Measurements from ENCODE around the gene WAPL. TPM values are rescaled to one million over a fixed set of nuclear protein-coding genes. Genes with fewer than 3 reads are reported as not detected.

The WAPL gene
- total and polyA plus RNA-seq, 2 of the 13 experiments (the other 11 are each of a cell fraction or from before 2014, with no cell fraction given) = 13.2 to 43.5 TPM

DNA sequence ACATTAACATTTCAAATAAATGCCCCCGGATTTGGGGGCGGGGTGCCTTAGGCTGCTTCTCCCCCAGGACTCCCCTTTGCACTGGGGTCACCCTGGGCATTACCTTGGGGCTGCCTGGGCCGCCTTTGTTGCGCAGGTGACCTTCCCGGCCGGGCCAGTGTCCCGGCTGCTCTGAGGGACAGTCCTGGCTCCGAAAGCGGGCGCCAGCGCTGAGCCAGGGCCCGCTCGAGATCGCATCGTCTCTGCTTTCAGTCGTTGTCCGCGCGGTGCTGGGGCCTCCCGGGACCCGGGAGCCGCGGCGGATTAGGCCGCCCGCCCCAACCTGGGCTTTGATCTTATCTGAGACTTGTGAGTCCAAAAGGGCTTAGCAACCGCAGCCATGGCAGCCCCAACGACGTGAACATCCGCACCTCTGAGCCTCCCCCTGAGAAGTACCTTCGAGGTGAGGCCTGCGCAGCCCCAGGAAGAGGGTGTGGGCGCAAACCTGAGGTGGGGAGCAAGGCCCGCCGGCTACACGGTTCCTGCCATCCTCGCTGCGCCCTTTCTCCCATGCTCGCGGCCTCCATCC is 14.8 kb upstream of the WAPL start (continued):
- TF ChIP-seq, protein P1, sequence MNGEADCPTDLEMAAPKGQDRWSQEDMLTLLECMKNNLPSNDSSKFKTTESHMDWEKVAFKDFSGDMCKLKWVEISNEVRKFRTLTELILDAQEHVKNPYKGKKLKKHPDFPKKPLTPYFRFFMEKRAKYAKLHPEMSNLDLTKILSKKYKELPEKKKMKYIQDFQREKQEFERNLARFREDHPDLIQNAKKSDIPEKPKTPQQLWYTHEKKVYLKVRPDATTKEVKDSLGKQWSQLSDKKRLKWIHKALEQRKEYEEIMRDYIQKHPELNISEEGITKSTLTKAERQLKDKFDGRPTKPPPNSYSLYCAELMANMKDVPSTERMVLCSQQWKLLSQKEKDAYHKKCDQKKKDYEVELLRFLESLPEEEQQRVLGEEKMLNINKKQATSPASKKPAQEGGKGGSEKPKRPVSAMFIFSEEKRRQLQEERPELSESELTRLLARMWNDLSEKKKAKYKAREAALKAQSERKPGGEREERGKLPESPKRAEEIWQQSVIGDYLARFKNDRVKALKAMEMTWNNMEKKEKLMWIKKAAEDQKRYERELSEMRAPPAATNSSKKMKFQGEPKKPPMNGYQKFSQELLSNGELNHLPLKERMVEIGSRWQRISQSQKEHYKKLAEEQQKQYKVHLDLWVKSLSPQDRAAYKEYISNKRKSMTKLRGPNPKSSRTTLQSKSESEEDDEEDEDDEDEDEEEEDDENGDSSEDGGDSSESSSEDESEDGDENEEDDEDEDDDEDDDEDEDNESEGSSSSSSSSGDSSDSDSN (CRISPR knock-in tag; IDR thresholded peaks at IDR 0.05) = no peak
- no peak for TF ChIP-seq MED1 (CRISPR knock-in tag; IDR thresholded peaks at IDR 0.05)
- TF ChIP-seq, protein P2, sequence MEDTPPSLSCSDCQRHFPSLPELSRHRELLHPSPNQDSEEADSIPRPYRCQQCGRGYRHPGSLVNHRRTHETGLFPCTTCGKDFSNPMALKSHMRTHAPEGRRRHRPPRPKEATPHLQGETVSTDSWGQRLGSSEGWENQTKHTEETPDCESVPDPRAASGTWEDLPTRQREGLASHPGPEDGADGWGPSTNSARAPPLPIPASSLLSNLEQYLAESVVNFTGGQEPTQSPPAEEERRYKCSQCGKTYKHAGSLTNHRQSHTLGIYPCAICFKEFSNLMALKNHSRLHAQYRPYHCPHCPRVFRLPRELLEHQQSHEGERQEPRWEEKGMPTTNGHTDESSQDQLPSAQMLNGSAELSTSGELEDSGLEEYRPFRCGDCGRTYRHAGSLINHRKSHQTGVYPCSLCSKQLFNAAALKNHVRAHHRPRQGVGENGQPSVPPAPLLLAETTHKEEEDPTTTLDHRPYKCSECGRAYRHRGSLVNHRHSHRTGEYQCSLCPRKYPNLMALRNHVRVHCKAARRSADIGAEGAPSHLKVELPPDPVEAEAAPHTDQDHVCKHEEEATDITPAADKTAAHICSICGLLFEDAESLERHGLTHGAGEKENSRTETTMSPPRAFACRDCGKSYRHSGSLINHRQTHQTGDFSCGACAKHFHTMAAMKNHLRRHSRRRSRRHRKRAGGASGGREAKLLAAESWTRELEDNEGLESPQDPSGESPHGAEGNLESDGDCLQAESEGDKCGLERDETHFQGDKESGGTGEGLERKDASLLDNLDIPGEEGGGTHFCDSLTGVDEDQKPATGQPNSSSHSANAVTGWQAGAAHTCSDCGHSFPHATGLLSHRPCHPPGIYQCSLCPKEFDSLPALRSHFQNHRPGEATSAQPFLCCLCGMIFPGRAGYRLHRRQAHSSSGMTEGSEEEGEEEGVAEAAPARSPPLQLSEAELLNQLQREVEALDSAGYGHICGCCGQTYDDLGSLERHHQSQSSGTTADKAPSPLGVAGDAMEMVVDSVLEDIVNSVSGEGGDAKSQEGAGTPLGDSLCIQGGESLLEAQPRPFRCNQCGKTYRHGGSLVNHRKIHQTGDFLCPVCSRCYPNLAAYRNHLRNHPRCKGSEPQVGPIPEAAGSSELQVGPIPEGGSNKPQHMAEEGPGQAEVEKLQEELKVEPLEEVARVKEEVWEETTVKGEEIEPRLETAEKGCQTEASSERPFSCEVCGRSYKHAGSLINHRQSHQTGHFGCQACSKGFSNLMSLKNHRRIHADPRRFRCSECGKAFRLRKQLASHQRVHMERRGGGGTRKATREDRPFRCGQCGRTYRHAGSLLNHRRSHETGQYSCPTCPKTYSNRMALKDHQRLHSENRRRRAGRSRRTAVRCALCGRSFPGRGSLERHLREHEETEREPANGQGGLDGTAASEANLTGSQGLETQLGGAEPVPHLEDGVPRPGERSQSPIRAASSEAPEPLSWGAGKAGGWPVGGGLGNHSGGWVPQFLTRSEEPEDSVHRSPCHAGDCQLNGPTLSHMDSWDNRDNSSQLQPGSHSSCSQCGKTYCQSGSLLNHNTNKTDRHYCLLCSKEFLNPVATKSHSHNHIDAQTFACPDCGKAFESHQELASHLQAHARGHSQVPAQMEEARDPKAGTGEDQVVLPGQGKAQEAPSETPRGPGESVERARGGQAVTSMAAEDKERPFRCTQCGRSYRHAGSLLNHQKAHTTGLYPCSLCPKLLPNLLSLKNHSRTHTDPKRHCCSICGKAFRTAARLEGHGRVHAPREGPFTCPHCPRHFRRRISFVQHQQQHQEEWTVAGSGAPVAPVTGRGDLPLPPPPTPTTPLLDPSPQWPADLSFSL (CRISPR knock-in tag; IDR thresholded peaks at IDR 0.05) = no peak
- TF ChIP-seq ZKSCAN8 (CRISPR knock-in tag; IDR thresholded peaks at IDR 0.05; ENCODE audit: borderline replicate concordance) = no peak
- no peak for TF ChIP-seq ZNF547 (CRISPR knock-in tag; IDR thresholded peaks at IDR 0.05)
- TF ChIP-seq, protein P3, sequence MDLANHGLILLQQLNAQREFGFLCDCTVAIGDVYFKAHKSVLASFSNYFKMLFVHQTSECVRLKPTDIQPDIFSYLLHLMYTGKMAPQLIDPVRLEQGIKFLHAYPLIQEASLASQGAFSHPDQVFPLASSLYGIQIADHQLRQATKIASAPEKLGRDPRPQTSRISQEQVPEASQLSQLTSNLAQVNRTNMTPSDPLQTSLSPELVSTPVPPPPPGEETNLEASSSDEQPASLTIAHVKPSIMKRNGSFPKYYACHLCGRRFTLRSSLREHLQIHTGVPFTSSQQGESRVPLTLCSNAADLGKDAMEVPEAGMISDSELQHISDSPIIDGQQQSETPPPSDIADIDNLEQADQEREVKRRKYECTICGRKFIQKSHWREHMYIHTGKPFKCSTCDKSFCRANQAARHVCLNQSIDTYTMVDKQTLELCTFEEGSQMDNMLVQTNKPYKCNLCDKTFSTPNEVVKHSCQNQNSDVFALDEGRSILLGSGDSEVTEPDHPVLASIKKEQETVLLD (CRISPR knock-in tag; IDR thresholded peaks at IDR 0.05; ENCODE audit: low read depth) = no peak
- no peak for TF ChIP-seq ZNF383 (CRISPR knock-in tag; IDR thresholded peaks at IDR 0.05; ENCODE audit: borderline replicate concordance)
- no peak for TF ChIP-seq ELF4 (CRISPR knock-in tag; IDR thresholded peaks at IDR 0.05; ENCODE audit: borderline replicate concordance)
- no peak for TF ChIP-seq ZMYM2 (CRISPR knock-in tag; IDR thresholded peaks at IDR 0.05)
- TF ChIP-seq NFIB (CRISPR knock-in tag; IDR thresholded peaks at IDR 0.05; ENCODE audit: borderline replicate concordance) = no peak
- no peak for TF ChIP-seq CBFB (CRISPR knock-in tag; IDR thresholded peaks at IDR 0.05)
- TF ChIP-seq, protein P4, sequence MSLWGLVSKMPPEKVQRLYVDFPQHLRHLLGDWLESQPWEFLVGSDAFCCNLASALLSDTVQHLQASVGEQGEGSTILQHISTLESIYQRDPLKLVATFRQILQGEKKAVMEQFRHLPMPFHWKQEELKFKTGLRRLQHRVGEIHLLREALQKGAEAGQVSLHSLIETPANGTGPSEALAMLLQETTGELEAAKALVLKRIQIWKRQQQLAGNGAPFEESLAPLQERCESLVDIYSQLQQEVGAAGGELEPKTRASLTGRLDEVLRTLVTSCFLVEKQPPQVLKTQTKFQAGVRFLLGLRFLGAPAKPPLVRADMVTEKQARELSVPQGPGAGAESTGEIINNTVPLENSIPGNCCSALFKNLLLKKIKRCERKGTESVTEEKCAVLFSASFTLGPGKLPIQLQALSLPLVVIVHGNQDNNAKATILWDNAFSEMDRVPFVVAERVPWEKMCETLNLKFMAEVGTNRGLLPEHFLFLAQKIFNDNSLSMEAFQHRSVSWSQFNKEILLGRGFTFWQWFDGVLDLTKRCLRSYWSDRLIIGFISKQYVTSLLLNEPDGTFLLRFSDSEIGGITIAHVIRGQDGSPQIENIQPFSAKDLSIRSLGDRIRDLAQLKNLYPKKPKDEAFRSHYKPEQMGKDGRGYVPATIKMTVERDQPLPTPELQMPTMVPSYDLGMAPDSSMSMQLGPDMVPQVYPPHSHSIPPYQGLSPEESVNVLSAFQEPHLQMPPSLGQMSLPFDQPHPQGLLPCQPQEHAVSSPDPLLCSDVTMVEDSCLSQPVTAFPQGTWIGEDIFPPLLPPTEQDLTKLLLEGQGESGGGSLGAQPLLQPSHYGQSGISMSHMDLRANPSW (CRISPR knock-in tag; IDR thresholded peaks at IDR 0.05; ENCODE audit: borderline replicate concordance) = no peak
- TF ChIP-seq SYNCRIP (IDR thresholded peaks at IDR 0.05; ENCODE audit: insufficient read depth, low read depth, low read length) = no peak
